Measurements from ENCODE around the gene SLX9. TPM values are rescaled to one million over a fixed set of nuclear protein-coding genes. Genes with fewer than 3 reads are reported as not detected.

The SLX9 gene
- polyA plus RNA-seq, 1 of the 3 experiments (the other 2 are of a cell fraction): 42.9 TPM

DNA sequence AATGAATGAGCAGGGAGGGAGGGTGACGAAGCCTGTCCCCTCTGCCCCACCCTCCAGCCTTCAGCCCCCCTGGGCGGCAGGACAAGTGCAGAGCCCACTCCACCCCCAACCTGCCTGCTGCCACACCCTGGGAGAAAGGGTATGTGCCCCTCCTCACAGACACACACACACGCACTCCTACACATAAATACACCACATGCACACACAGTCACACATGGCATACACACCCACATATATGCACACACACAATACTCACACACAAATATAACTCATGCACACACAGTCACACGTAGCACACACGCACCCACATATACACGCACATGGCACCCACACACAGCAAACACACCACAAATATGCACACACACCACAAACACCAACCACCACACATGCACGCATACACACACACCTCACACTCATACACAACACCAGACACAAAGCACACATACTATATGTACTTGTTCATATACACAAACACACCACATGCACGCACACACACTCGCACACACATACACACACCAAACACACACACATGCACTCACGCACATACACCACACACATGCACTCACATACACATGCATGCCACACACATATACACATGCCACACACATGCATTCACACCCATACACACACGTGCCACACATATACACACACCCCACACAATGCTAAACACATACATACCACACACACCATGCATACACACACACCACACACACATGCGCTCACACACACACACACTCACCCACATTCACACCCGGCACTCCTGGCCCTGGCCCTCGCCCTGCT is 35.5 kb upstream of the SLX9 start:
- H3F3A ChIP-seq (replicated peaks; ENCODE audit: insufficient read depth): peaks cover 7% of the 10 kb centered on the region
- ChIA-PET CTCF (no interaction called here), POLR2A (no interaction called here)
- TF ChIP-seq JUND (IDR thresholded peaks at IDR 0.05): no peak
- no peak for TF ChIP-seq NFIC (IDR thresholded peaks at IDR 0.05; ENCODE audit: borderline replicate concordance)
- no peak for TF ChIP-seq FOSL2 (IDR thresholded peaks at IDR 0.05; ENCODE audit: borderline replicate concordance, low read depth)
- no peak for TF ChIP-seq MEF2A (IDR thresholded peaks at IDR 0.05; ENCODE audit: borderline replicate concordance, low read depth)
- TF ChIP-seq TEAD4 (IDR thresholded peaks at IDR 0.05; ENCODE audit: borderline replicate concordance, insufficient read depth): no peak
- TF ChIP-seq, protein P1, sequence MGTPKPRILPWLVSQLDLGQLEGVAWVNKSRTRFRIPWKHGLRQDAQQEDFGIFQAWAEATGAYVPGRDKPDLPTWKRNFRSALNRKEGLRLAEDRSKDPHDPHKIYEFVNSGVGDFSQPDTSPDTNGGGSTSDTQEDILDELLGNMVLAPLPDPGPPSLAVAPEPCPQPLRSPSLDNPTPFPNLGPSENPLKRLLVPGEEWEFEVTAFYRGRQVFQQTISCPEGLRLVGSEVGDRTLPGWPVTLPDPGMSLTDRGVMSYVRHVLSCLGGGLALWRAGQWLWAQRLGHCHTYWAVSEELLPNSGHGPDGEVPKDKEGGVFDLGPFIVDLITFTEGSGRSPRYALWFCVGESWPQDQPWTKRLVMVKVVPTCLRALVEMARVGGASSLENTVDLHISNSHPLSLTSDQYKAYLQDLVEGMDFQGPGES (IDR thresholded peaks at IDR 0.05; ENCODE audit: low read depth, low read length): no peak
- TF ChIP-seq, protein P2, sequence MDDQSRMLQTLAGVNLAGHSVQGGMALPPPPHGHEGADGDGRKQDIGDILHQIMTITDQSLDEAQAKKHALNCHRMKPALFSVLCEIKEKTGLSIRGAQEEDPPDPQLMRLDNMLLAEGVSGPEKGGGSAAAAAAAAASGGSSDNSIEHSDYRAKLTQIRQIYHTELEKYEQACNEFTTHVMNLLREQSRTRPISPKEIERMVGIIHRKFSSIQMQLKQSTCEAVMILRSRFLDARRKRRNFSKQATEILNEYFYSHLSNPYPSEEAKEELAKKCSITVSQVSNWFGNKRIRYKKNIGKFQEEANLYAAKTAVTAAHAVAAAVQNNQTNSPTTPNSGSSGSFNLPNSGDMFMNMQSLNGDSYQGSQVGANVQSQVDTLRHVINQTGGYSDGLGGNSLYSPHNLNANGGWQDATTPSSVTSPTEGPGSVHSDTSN (IDR thresholded peaks at IDR 0.05): no peak
- TF ChIP-seq SIN3A (IDR thresholded peaks at IDR 0.05; ENCODE audit: borderline replicate concordance, low read depth, low read length): no peak
- no peak for TF ChIP-seq GABPA (IDR thresholded peaks at IDR 0.05; ENCODE audit: low read depth)
- TF ChIP-seq RCOR1 (IDR thresholded peaks at IDR 0.05; ENCODE audit: low read length): no peak
- TF ChIP-seq, protein P3, sequence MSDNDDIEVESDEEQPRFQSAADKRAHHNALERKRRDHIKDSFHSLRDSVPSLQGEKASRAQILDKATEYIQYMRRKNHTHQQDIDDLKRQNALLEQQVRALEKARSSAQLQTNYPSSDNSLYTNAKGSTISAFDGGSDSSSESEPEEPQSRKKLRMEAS (IDR thresholded peaks at IDR 0.05; ENCODE audit: low read depth): no peak
- H3K79me2 ChIP-seq (ENCODE audit: insufficient read depth): no peaks in the 10 kb centered on the region
- H4K20me1 ChIP-seq (ENCODE audit: insufficient read depth): no peaks in the 10 kb centered on the region
- no peaks in the 10 kb centered on the region; the same call in 1 of the 2 replicates for H3K27me3 ChIP-seq (ENCODE audit: insufficient read depth)
- no peaks in the 10 kb centered on the region for H3K36me3 ChIP-seq (replicated peaks in 1 of 2; ENCODE audit: control insufficient read depth in 1 of 2, insufficient read depth in 2 of 2, low read length in 1 of 2)
- WGBS (ENCODE audit: low lambda C conversion rate): 86% methylated on average over 14 of the region's 14 CpGs
- no peaks in the 10 kb centered on the region for H3K4me1 ChIP-seq (ENCODE audit: control insufficient read depth in 1 of 2, insufficient read depth in 2 of 2, low read depth in 1 of 2, low read length in 1 of 2)
- H3K9me2 ChIP-seq: no peaks in the 10 kb centered on the region
- H3K4me3 ChIP-seq (ENCODE audit: low read depth in 2 of 2, low read length in 1 of 2): no peak overlapping the region
- no peak overlapping the region for H2AFZ ChIP-seq (ENCODE audit: low read depth)
- no peak overlapping the region for H3K27ac ChIP-seq (ENCODE audit: low read depth in 2 of 2, low read length in 1 of 2)
- no peak for DNase-seq
- H3K9me3 ChIP-seq: no peaks in the 10 kb centered on the region
- H3K9ac ChIP-seq: no peak overlapping the region
- H3K4me2 ChIP-seq: no peak overlapping the region

DNA sequence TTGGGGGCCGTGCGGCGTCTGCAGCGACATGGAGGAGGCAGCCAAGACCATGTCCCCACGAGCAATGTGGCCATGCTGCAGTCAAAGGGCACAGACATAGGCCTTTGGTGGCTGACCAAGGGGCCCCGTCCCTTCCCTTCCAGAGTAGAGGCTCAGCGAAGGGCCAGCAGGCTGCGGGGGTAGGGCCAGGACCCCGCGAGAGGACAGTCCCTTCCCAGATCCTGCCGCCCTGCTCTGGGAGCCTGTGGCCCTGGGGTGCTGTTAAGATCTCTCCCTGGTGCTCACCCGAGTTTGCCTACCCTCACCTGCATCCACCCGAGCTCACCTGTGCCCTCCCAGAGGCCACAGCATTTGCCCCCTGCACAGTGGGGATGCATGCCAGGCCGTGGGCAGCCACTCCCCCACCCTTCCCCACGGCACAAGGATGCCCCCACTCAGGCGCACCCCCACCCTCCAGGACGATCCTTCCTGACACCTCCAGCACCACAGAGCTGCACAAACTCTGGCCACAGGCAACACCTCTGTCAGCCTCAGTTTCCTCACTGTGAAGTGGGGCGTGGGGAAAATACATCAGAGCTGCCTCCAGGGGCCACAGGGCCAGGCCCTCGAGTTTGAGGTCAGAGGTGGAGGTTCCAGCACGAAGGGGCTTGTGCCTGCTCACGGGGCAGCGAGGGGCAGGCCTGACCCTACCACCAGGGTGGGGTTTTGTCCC is 34.7 kb upstream of the SLX9 start:
- no peak overlapping the region for H2AFZ ChIP-seq (ENCODE audit: low read depth)
- no peaks in the 10 kb centered on the region for H3K9me2 ChIP-seq
- H4K20me1 ChIP-seq (ENCODE audit: insufficient read depth): no peaks in the 10 kb centered on the region
- H3K9ac ChIP-seq: no peak overlapping the region
- DNase-seq: no peak
- peaks cover 7% of the 10 kb centered on the region for H3F3A ChIP-seq (replicated peaks; ENCODE audit: insufficient read depth)
- no peaks in the 10 kb centered on the region for H3K36me3 ChIP-seq (replicated peaks in 1 of 2; ENCODE audit: control insufficient read depth in 1 of 2, insufficient read depth in 2 of 2, low read length in 1 of 2)
- no peaks in the 10 kb centered on the region; the same call in 1 of the 2 replicates for H3K27me3 ChIP-seq (ENCODE audit: insufficient read depth)
- no peaks in the 10 kb centered on the region for H3K79me2 ChIP-seq (ENCODE audit: insufficient read depth)
- H3K4me3 ChIP-seq (ENCODE audit: low read depth in 2 of 2, low read length in 1 of 2): no peak overlapping the region
- no peaks in the 10 kb centered on the region for H3K9me3 ChIP-seq
- H3K4me2 ChIP-seq: no peak overlapping the region
- CTCF ChIA-PET: interaction anchor here (2.7 kb wide), 1 partner anchor 28 kb away, joined by 7 read pairs; no protein-coding TSS in a partner anchor
- H3K4me1 ChIP-seq (ENCODE audit: control insufficient read depth in 1 of 2, insufficient read depth in 2 of 2, low read depth in 1 of 2, low read length in 1 of 2): no peaks in the 10 kb centered on the region
- POLR2A ChIA-PET: no interaction called here
- WGBS (ENCODE audit: low lambda C conversion rate): 71% methylated on average over 13 of the region's 22 CpGs
- no peak overlapping the region for H3K27ac ChIP-seq (ENCODE audit: low read depth in 2 of 2, low read length in 1 of 2)
- no peak for TF ChIP-seq SIN3A (IDR thresholded peaks at IDR 0.05; ENCODE audit: borderline replicate concordance, low read depth, low read length)
- no peak for TF ChIP-seq EP300 (IDR thresholded peaks at IDR 0.05; ENCODE audit: borderline replicate concordance in 1 of 2, low read depth in 1 of 2, low read length in 1 of 2)
- TF ChIP-seq, protein P4, sequence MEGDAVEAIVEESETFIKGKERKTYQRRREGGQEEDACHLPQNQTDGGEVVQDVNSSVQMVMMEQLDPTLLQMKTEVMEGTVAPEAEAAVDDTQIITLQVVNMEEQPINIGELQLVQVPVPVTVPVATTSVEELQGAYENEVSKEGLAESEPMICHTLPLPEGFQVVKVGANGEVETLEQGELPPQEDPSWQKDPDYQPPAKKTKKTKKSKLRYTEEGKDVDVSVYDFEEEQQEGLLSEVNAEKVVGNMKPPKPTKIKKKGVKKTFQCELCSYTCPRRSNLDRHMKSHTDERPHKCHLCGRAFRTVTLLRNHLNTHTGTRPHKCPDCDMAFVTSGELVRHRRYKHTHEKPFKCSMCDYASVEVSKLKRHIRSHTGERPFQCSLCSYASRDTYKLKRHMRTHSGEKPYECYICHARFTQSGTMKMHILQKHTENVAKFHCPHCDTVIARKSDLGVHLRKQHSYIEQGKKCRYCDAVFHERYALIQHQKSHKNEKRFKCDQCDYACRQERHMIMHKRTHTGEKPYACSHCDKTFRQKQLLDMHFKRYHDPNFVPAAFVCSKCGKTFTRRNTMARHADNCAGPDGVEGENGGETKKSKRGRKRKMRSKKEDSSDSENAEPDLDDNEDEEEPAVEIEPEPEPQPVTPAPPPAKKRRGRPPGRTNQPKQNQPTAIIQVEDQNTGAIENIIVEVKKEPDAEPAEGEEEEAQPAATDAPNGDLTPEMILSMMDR (IDR thresholded peaks at IDR 0.05): no peak
- no peak for TF ChIP-seq GABPA (IDR thresholded peaks at IDR 0.05; ENCODE audit: low read depth)
- TF ChIP-seq, protein P5, sequence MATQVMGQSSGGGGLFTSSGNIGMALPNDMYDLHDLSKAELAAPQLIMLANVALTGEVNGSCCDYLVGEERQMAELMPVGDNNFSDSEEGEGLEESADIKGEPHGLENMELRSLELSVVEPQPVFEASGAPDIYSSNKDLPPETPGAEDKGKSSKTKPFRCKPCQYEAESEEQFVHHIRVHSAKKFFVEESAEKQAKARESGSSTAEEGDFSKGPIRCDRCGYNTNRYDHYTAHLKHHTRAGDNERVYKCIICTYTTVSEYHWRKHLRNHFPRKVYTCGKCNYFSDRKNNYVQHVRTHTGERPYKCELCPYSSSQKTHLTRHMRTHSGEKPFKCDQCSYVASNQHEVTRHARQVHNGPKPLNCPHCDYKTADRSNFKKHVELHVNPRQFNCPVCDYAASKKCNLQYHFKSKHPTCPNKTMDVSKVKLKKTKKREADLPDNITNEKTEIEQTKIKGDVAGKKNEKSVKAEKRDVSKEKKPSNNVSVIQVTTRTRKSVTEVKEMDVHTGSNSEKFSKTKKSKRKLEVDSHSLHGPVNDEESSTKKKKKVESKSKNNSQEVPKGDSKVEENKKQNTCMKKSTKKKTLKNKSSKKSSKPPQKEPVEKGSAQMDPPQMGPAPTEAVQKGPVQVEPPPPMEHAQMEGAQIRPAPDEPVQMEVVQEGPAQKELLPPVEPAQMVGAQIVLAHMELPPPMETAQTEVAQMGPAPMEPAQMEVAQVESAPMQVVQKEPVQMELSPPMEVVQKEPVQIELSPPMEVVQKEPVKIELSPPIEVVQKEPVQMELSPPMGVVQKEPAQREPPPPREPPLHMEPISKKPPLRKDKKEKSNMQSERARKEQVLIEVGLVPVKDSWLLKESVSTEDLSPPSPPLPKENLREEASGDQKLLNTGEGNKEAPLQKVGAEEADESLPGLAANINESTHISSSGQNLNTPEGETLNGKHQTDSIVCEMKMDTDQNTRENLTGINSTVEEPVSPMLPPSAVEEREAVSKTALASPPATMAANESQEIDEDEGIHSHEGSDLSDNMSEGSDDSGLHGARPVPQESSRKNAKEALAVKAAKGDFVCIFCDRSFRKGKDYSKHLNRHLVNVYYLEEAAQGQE (IDR thresholded peaks at IDR 0.05; ENCODE audit: low read depth, low read length): no peak

Measured in SK-N-SH (cell line).